Kidney capillary endothelial cell (primary cell): Measurements from ENCODE around the gene CDHR3.

Experiments used
- DNase-seq: peaks from one replicate; pipeline ENCODE4 v3.0.0-alpha.2; 2018; ENCODE audit warnings: low spot score

The CDHR3 gene

GRCh38 chr7:106023369-106024322 is 60.6 kb downstream of the CDHR3 start:
- DNase-seq, result no peak

DNA sequence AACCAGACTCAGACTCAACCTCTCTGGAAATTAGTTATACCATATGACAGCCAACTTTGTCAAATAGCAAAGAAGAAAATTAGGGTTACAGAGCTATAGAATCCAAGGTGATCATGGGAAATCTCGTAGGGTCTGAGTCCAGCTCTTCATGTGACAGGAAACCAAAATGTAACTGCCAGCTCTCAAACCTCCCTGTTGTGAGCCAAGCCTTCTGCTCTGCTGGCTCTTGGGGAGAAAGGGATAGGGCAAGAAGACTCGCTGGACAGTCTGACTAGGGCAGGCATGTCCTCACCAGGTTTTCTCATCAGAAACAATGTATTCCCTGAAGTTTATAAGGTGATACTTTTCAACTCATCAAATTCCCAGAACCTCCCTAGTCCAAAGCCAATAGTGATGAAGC is 63.0 kb downstream of the CDHR3 start:
- DNase-seq, result no peak

DNA sequence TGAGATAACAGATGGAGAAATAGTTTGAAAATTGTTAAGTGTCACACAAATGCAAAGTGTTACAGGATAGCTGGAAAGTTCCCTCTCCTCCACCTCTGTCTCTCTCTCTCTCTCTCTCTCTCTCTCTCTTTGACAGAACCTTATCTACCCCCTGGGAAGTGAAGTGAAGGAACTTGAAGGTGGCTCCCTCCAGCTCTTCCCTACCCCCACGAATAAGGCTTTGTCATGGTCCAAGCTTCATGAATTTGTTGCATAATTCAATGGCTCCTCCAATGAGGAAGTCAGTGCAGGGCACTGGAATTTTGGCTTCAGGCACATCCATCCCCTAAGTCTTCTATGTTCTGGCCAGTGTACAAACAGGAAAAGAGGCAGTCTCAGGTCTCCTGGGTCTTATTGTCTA is 66.4 kb downstream of the CDHR3 start:
- DNase-seq, result no peak

DNA sequence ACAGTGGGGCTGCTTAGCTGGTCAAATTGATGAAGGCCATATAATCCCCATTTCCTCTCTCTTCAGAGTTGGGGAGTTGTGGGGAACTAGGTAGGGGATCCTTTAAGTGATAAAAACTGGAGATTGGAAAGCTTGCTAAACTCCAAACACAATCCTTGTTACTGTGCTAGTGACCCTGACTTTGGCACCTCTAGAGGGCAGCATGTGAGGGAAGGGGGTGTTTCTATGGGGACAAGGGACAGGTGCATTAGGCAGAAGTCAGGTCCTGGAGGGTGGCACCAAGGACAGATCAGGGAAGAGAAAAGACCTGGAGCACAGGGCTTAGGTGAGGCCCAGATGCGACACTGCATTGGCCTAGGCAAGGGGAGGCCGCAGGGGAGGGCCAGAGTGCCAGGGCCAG is 66.9 kb downstream of the CDHR3 start:
- DNase-seq, result no peak

DNA sequence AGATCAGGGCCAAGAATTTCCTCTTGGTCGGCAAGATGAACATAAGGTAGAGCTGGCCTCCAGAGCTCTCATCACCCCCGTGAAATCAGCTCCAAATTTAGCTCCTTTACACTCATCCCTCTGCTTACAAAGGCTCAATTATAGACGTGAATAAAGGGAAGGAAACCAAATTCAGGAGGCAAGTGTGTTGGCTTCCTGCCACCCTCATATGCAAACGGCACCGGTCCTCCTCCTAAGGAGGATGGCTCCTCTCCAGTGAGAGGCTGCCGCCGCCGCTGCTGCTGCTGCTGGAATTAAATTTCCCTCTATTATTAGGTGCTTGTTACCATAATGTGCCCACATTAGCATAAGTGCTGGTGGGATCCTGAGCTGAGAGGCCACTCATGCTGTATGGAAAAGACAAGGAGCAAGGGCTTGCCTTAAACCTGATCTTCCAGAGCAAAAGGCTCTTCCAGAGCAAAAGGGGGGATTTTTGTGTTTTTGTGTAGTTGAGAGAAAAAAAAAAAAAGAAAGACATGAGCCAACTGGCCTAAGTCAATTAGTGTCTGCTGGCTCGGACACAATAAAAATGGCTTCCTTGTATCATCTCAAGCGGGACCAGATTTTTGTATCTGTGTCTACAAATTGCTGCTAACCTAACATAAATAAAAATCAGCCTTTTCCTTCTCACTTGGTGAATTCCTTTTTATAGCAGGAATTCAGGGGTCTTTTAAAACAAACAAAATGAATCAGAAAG is 68.4 kb downstream of the CDHR3 start:
- DNase-seq, result no peak

DNA sequence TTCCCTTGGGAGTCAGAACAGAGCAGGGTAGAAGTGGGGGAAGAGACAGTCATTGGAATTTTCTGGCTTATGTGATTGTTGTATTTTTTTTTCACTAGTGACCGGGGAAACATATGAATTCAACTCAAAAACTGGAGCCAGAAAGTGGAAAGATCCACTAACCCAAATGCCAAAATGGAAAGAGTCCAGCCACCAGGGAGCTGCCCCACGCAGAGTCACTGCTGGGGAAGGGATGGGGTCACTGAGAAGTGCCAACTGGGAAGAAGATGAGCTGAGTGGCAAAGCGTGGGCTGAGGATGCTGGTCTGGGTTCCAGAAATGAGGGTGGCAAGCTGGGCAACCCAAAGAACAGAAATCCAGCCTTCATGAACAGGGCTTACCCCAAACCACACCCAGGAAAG is 69.2 kb downstream of the CDHR3 start:
- DNase-seq, result no peak

- no peak for DNase-seq
These were observed 70.7 kb downstream of the CDHR3 start for GRCh38 chr7:106033735-106034134.

- no peak for DNase-seq
These were observed 71.3 kb downstream of the CDHR3 start for GRCh38 chr7:106034383-106034782.

GRCh38 chr7:106035568-106035967 is 72.5 kb downstream of the CDHR3 start:
- DNase-seq, result no peak

GRCh38 chr7:106036004-106036403 is 72.9 kb downstream of the CDHR3 start:
- DNase-seq, result no peak

DNA sequence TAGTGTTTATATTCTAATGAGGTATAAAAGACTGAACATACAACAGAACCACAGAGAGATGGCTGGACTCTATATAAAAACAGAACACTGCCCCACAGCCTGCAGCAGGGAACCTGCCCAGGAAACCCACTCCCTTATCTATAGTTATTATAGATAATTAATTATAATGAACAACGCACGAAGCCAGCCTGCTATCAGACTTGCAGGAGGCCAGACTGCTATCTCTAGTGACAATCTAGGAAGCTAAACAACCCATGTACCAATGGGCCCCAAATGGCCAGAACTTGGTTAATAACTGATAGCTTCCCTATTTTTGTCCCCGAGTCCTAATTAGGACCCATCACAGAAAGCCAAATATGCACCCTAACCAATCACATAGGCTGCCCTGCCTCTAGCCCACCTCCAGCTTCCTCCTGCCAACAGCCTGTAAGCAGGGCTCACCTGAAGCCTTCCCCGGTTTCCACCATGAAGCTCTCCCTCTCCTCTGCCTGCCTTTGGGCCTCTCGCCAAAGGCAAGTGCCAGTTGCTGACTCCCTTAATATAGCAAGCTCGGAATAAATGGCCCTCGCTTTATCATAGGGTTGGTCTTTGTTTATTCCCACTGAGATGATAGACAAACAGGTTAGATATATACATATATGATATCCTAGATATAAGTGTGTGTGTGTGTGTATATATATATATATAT is 74.6 kb downstream of the CDHR3 start:
- DNase-seq, result no peak

GRCh38 chr7:106038289-106038688 is 75.2 kb downstream of the CDHR3 start:
- no peak for DNase-seq

GRCh38 chr7:106038916-106039315 is 75.9 kb downstream of the CDHR3 start:
- DNase-seq, result peak; percentile 50

- DNase-seq, result no peak
These were observed 76.5 kb downstream of the CDHR3 start for GRCh38 chr7:106039486-106040060.

GRCh38 chr7:106041140-106041717 is 78.2 kb downstream of the CDHR3 start:
- DNase-seq, result peak; percentile 58

DNA sequence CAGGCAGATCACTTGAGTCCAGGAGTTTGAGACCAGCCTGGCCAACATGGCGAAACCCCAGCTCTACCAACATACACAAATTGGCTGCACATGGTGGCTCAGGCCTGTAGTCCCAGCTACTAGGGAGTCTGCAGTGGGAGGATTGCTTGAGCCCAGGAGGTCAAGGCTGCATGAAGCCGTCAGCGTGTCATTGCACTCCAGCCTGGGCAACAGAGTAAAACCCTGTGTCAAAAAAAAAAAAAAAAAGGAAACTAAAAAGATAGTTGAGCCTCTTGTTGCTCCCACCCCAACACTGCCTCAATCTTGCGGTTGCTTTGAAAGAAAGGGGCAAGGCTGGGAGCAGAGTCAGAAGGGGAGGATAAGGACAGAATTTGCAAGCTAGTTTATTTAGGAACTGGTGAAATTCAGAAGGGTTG is 79.1 kb downstream of the CDHR3 start:
- no peak for DNase-seq

GRCh38 chr7:106045139-106045538 is 82.1 kb downstream of the CDHR3 start:
- DNase-seq, result no peak

DNA sequence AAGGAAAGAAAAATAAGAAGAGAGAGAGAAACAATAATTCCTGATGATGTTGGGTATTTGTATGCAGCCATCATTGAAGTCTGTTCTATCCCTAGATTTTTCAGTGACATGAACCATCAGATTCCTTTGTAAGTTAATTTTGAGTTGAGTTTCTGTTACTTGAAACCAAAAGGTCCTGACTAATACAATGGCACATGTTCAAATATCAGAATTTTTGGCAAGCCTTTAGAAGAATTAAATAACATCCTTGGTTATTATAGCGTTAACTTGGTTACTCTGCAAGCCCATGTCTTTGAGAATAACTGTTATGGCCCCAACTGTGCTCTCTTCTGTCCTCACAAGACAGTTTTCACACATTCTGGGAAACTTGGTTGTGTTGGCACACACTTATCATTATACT is 82.5 kb downstream of the CDHR3 start:
- DNase-seq, result no peak

GRCh38 chr7:106047184-106047583 is 84.1 kb downstream of the CDHR3 start:
- DNase-seq, result no peak

GRCh38 chr7:106047818-106048705 is 85.0 kb downstream of the CDHR3 start:
- no peak for DNase-seq

- DNase-seq, result no peak
These were observed 85.6 kb downstream of the CDHR3 start for GRCh38 chr7:106048706-106049020.
